Testis (tissue), 3 donors: ENCODE results near the gene H6PD. TPM values are rescaled to one million over a fixed set of nuclear protein-coding genes. Genes with fewer than 3 reads are reported as not detected.
A peak's percentile ranks its signal among the peaks of the same experiment; 100 is the strongest.

Experiments used
- DNase-seq: peaks from one replicate; pipeline ENCODE4 v3.0.0-alpha.2; 2019
- H3K27ac ChIP-seq, 2 donors: fragments of 200-600 bp; sonication (generic); one replicate each; pipeline ENCODE4 v1.5.1; 2019
- H3K27me3 ChIP-seq: fragments of 200-600 bp; sonication (generic); one replicate; pipeline ENCODE4 v1.5.1; 2019
- H3K36me3 ChIP-seq: fragments of 200-600 bp; sonication (generic); one replicate; pipeline ENCODE4 v1.5.1; 2017; ENCODE audit warnings: low read depth; ENCODE audit errors: missing control alignments
- H3K4me1 ChIP-seq: fragments of 200-600 bp; sonication (generic); one replicate; pipeline ENCODE4 v1.5.1; 2019
- H3K4me3 ChIP-seq, 2 donors: fragments of 200-600 bp; sonication (generic); one replicate each; pipeline ENCODE4 v1.5.1; 2017 to 2019
- H3K9me3 ChIP-seq: fragments of 200-600 bp; sonication (generic); one replicate; pipeline ENCODE4 v1.5.1; 2017
- POLR2A ChIP-seq: fragments of 450-650 bp; IDR thresholded peaks from one replicate; pipeline ENCODE4 v1.6.1; 2017; ENCODE audit warnings: antibody characterized with exemption, mild to moderate bottlenecking, moderate library complexity
- WGBS, 2 donors: methylation state at CpG; one replicate each; pipeline ENCODE4 v1.1.5; 2018; 5-methylcytosine and 5-hydroxymethylcytosine counted together
- intact Hi-C: fragments of 100-400 bp; cut with DNase I; formaldehyde crosslinking; loops from one replicate; pipeline ENCODE4 v1.15.1; 2023; ENCODE audit warnings: low total_unique reads
- polyA plus RNA-seq: library from polyadenylated mRNA; stranded (reverse); fragments of 350-450 nt; fragmentation: Illumina TruSeq; extraction: RNeasy Lipid Tissue Mini Kit (QIAGEN cat#74804); gene quantifications from one replicate; pipeline ENCODE4 v1.2.3, GENCODE V29; 2014; ENCODE audit warnings: low read depth, low replicate concordance; ENCODE audit not compliant: insufficient read depth
- total RNA-seq, 2 donors: library from RNA; depleted of rRNA; stranded (reverse); fragments of >200 nt; gene quantifications; one replicate each; pipeline ENCODE4 v1.2.3, GENCODE V29; 2016
- TF ChIP-seq, protein P1 (sequence below), 3 experiments: fragments of 450-650 bp in 2 of 3; fragments of 200-600 bp in 1 of 3; sonication (generic) in 1 of 3; IDR thresholded peaks; one replicate each; pipeline ENCODE4 v1.5.1; 2016 to 2019; ENCODE audit warnings: antibody characterized with exemption in 3 of 3, mild to moderate bottlenecking in 2 of 3, moderate library complexity in 1 of 3

H6PD gene
- total and polyA plus RNA-seq, 3 donors from 2014 or later = 23.8 to 67.8 (median 55.0) TPM

DNA sequence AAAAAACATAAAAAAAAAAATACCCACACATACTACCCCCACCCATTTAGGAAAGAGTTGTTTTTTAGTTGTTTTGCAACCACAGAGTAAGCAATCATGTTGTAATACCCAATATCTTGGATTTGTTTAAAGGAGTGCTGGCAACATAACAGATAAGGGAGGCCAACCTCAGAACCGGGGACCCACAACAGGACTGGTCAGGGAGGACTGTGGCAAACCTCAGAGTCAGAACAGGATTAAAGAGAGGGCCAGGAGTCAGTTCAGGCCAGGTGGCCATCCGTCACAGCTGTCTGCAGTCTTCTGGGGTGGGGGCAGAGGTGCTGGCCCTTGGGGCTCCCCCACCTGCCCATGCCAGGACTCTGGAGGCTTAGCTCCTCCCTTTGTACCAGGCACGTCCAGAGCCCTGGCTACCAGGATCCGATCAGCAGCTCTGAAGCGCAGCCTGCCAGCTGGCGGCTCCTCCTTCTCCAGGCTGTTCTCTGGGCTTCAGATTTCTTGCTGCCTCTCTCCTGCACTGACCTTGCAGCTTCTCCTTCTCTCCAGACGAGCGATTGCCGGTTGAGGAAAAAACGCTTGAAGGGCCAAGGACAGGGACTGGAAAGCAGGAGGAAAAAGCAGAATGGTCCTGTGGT, 7.9 kb downstream of the H6PD start:
- TF ChIP-seq POLR2A = no peak
- TF ChIP-seq, protein P1, sequence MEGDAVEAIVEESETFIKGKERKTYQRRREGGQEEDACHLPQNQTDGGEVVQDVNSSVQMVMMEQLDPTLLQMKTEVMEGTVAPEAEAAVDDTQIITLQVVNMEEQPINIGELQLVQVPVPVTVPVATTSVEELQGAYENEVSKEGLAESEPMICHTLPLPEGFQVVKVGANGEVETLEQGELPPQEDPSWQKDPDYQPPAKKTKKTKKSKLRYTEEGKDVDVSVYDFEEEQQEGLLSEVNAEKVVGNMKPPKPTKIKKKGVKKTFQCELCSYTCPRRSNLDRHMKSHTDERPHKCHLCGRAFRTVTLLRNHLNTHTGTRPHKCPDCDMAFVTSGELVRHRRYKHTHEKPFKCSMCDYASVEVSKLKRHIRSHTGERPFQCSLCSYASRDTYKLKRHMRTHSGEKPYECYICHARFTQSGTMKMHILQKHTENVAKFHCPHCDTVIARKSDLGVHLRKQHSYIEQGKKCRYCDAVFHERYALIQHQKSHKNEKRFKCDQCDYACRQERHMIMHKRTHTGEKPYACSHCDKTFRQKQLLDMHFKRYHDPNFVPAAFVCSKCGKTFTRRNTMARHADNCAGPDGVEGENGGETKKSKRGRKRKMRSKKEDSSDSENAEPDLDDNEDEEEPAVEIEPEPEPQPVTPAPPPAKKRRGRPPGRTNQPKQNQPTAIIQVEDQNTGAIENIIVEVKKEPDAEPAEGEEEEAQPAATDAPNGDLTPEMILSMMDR (IDR thresholded peaks at IDR 0.05) = no peak
- peaks cover 62% of the 10 kb centered on the region for H3K4me1 ChIP-seq
- H3K4me3 ChIP-seq = no peak overlapping the region
- H3K36me3 ChIP-seq = no peaks in the 10 kb centered on the region
- no peaks in the 10 kb centered on the region for H3K9me3 ChIP-seq
- WGBS, 2 donors = 21 to 57% methylated on average over 10 of the region's 10 CpGs
- peak overlapping the region; percentile 78 to 81 for H3K27ac ChIP-seq
- peak; percentile 93 for DNase-seq
- intact Hi-C loops = no loop called here
- H3K27me3 ChIP-seq = no peaks in the 10 kb centered on the region

DNA sequence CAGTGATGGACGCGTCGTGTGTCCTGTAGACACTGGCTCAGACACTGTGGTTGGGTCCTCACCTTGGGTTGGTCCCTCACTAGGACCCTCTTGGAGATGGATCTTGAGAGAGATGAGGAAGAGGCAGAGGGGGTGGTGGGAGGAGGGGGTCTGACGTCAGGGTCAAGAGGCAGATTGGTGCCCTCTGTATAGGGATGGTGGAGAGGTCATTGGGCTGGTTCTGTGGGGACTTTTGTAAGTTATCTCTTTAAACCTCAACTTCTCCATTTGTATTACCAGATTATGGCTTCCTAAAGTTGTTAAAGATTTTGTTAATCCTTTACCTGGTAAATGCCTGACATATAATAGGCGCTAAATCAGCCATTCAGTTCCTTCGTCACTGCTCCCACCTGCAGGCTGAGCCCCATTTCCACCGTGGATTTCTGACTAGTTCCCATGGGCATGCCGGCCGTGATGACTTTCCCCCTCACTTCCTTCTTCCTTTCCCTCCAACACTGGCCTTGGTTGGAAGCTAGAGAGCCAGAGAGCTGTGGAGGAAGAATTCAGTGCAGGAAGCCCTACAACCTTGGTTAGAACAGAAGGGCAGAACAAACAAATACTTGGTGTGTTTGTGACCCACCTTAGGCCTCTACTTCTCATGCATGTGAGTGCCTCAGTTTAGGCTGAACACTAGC, 8.6 kb downstream of the H6PD start:
- no peak for DNase-seq
- Histone ChIP-seq H3K36me3 (no peaks in the 10 kb centered on the region), H3K27me3 (no peaks in the 10 kb centered on the region), H3K4me3 (no peak overlapping the region), H3K27ac (peak overlapping the region; percentile 78 to 81), H3K4me1 (peaks cover 58% of the 10 kb centered on the region), H3K9me3 (no peaks in the 10 kb centered on the region)
- intact Hi-C loops = no loop called here
- TF ChIP-seq POLR2A = no peak
- TF ChIP-seq, protein P1 (IDR thresholded peaks at IDR 0.05) = no peak
- WGBS, 2 donors = 66 to 79% methylated on average over 9 of the region's 9 CpGs

DNA sequence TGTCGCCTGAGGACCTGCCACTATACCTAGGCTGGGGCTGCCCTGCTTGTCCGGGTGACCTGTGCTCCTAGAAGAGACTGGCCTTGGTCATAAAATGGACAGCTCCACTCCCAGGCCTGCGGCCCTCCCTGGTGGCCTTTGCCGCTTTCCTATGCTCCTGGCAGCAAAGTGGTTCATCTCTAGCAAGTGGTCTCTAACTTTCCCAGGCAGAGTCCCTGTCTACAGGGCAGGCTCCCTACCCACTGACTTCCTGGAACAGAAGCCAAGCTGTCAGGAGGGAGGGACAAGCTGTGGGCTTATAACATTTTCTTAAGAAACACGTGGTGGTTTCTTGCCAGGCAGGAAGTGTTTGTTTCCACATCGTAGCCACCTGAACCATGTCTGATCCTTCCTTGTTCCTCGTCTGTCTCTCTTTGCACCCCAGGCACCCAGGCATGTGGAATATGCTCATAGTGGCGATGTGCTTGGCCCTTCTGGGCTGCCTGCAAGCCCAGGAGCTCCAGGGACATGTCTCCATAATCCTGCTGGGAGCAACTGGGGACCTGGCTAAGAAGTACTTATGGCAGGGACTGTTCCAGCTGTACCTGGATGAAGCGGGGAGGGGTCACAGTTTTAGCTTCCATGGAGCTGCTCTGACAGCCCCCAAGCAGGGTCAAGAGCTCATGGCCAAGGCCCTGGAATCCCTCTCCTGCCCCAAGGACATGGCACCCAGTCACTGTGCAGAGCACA, 10.1 kb downstream of the H6PD start:
- DNase-seq = no peak
- Histone ChIP-seq H3K4me1 (peaks cover 58% of the 10 kb centered on the region), H3K36me3 (no peaks in the 10 kb centered on the region), H3K4me3 (no peak overlapping the region), H3K27ac (peak overlapping the region in 1 of 2 donors; percentile 78), H3K9me3 (no peaks in the 10 kb centered on the region), H3K27me3 (no peaks in the 10 kb centered on the region)
- TF ChIP-seq POLR2A = no peak
- TF ChIP-seq, protein P1 (IDR thresholded peaks at IDR 0.05) = no peak
- intact Hi-C loops = no loop called here
- 71 to 76% methylated on average over 6 to 9 of the region's 9 CpGs for WGBS, 2 donors

DNA sequence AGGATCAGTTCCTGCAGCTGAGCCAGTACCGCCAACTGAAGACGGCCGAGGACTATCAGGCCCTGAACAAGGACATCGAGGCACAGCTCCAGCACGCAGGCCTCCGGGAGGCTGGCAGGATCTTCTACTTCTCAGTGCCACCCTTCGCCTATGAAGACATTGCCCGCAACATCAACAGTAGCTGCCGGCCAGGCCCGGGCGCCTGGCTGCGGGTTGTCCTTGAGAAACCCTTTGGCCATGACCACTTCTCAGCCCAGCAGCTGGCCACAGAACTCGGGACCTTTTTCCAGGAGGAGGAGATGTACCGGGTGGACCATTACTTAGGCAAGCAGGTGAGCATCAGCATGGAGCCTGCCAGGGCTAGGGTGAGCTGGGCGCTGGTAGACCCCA, 10.7 kb downstream of the H6PD start:
- Histone ChIP-seq H3K27ac (no peak overlapping the region), H3K4me1 (peaks cover 58% of the 10 kb centered on the region), H3K36me3 (no peaks in the 10 kb centered on the region), H3K27me3 (no peaks in the 10 kb centered on the region), H3K4me3 (no peak overlapping the region), H3K9me3 (no peaks in the 10 kb centered on the region)
- intact Hi-C loops = no loop called here
- WGBS, 2 donors = 80 to 83% methylated on average over 5 to 15 of the region's 15 CpGs
- TF ChIP-seq, protein P1 (IDR thresholded peaks at IDR 0.05) = no peak
- TF ChIP-seq POLR2A = no peak
- DNase-seq = no peak
